NT2/D1 (cell line): Measurements from ENCODE around the gene ABCG1.

Experiments used
- DNase-seq: peaks from one replicate; pipeline ENCODE4 v3.0.0-alpha.2; 2011; ENCODE audit warnings: low read depth, low spot score
- H3K27me3 ChIP-seq: 2 replicates; pipeline ENCODE4 v1.6.0; 2011; ENCODE audit warnings: mild to moderate bottlenecking; ENCODE audit not compliant: insufficient read length, insufficient read depth
- H3K36me3 ChIP-seq: 2 replicates; pipeline ENCODE4 v1.6.1; 2011; ENCODE audit warnings: mild to moderate bottlenecking, low read length, mixed read lengths; ENCODE audit not compliant: insufficient read depth, insufficient read length
- H3K4me1 ChIP-seq: 2 replicates; pipeline ENCODE4 v1.5.1; 2011; ENCODE audit not compliant: insufficient read depth, insufficient read length
- H3K4me3 ChIP-seq: 2 replicates; pipeline ENCODE4 v1.5.1; 2011; ENCODE audit warnings: low read depth; ENCODE audit not compliant: insufficient read length
- H3K9ac ChIP-seq: 2 replicates; pipeline ENCODE4 v1.6.0; 2011; ENCODE audit warnings: low read depth; ENCODE audit not compliant: insufficient read length
- H3K9me3 ChIP-seq: 2 replicates; pipeline ENCODE4 v1.5.1; 2011; ENCODE audit warnings: mild to moderate bottlenecking, low read length; ENCODE audit not compliant: insufficient read depth
- SUZ12 ChIP-seq: IDR thresholded peaks from 2 replicates; pipeline ENCODE4 v1.6.1; 2011; ENCODE audit not compliant: insufficient read length, insufficient read depth; ENCODE audit errors: extremely low read depth
- YY1 ChIP-seq: IDR thresholded peaks from 2 replicates; pipeline ENCODE4 v1.6.1; 2011; ENCODE audit not compliant: insufficient read length, insufficient read depth
- ZNF274 ChIP-seq: IDR thresholded peaks from 2 replicates; pipeline ENCODE4 v1.6.1; 2011; ENCODE audit warnings: mild to moderate bottlenecking, low read depth, low read length

The ABCG1 gene

GRCh38 chr21:42245331-42246193, 26.6 kb downstream of the ABCG1 start:
- Histone ChIP-seq H3K4me1 (peaks cover 9% of the 10 kb centered on the region), H3K9ac (no peak overlapping the region), H3K9me3 (no peaks in the 10 kb centered on the region), H3K27me3 (peaks cover 12% of the 10 kb centered on the region), H3K36me3 (no peaks in the 10 kb centered on the region), H3K4me3 (no peak overlapping the region)
- no peak for DNase-seq
- no peak for TF ChIP-seq YY1
- no peak for TF ChIP-seq ZNF274
- TF ChIP-seq SUZ12 = no peak

- H3K9me3 ChIP-seq = no peaks in the 10 kb centered on the region
- H3K36me3 ChIP-seq = no peaks in the 10 kb centered on the region
- no peak overlapping the region for H3K9ac ChIP-seq
- no peak for DNase-seq
- TF ChIP-seq ZNF274 (no peak), SUZ12 (no peak), YY1 (no peak)
- peaks cover 12% of the 10 kb centered on the region for H3K27me3 ChIP-seq
- H3K4me1 ChIP-seq = peaks cover 8% of the 10 kb centered on the region
- no peak overlapping the region for H3K4me3 ChIP-seq
These were observed 28.8 kb downstream of the ABCG1 start for GRCh38 chr21:42247716-42248115.

- no peak for DNase-seq
- no peaks in the 10 kb centered on the region for H3K36me3 ChIP-seq
- TF ChIP-seq ZNF274 = no peak
- TF ChIP-seq YY1 = no peak
- no peak for TF ChIP-seq SUZ12
- H3K27me3 ChIP-seq = peaks cover 12% of the 10 kb centered on the region
- no peak overlapping the region for H3K4me3 ChIP-seq
- peaks cover 5% of the 10 kb centered on the region for H3K4me1 ChIP-seq
- H3K9ac ChIP-seq = no peak overlapping the region
- no peaks in the 10 kb centered on the region for H3K9me3 ChIP-seq
These were observed 29.3 kb downstream of the ABCG1 start for GRCh38 chr21:42248241-42248640.

- Histone ChIP-seq H3K4me3 (no peak overlapping the region), H3K4me1 (peaks cover 5% of the 10 kb centered on the region), H3K9ac (no peak overlapping the region), H3K9me3 (no peaks in the 10 kb centered on the region), H3K27me3 (peaks cover 12% of the 10 kb centered on the region), H3K36me3 (no peaks in the 10 kb centered on the region)
- no peak for TF ChIP-seq SUZ12
- TF ChIP-seq ZNF274 = no peak
- TF ChIP-seq YY1 = no peak
- DNase-seq = no peak
These were observed 30.1 kb downstream of the ABCG1 start for GRCh38 chr21:42248783-42249597.

GRCh38 chr21:42250422-42251403, 31.8 kb downstream of the ABCG1 start:
- Histone ChIP-seq H3K4me3 (no peak overlapping the region), H3K36me3 (no peaks in the 10 kb centered on the region), H3K27me3 (peaks cover 3% of the 10 kb centered on the region), H3K9ac (no peak overlapping the region), H3K9me3 (no peaks in the 10 kb centered on the region), H3K4me1 (peaks cover 6% of the 10 kb centered on the region)
- TF ChIP-seq ZNF274 (no peak), YY1 (no peak)
- DNase-seq = no peak

- Histone ChIP-seq H3K27me3 (peaks cover 3% of the 10 kb centered on the region), H3K36me3 (no peaks in the 10 kb centered on the region), H3K4me3 (no peak overlapping the region), H3K4me1 (peaks cover 11% of the 10 kb centered on the region), H3K9ac (no peak overlapping the region), H3K9me3 (no peaks in the 10 kb centered on the region)
- DNase-seq = no peak
- TF ChIP-seq ZNF274 (no peak), SUZ12 (no peak), YY1 (no peak)
These were observed 32.8 kb downstream of the ABCG1 start for GRCh38 chr21:42251654-42252324.
